Measurements from ENCODE around the gene SLC1A3. TPM values are rescaled to one million over a fixed set of nuclear protein-coding genes. Genes with fewer than 3 reads are reported as not detected.

SLC1A3 gene
- total RNA-seq, 1 experiment from 2014 or later, result 28.9 TPM

DNA sequence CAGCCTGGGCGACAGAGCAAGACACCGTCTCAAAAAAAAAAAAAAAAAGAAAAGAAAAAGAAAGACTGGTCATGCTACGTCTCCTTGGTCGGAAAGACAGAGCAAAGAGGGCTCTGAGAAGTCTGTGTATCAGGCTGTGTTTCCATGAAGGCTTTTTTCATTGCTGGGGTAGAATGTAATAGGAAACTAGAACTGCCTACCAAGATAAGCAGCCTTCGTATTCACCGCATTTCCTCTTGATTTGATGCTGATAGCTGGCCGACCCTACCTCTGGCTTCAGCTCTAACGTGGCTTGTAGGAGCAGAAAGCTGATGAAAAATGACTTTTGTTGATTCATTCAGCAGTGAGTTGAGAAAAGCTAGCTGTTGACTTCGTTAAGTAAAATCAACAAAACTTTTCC lies 17.4 kb downstream of the SLC1A3 start:
- H3K4me3 ChIP-seq (ENCODE audit: low read depth, low read length, poor library complexity, severe bottlenecking), result no peak overlapping the region
- no peak for TF ChIP-seq EZH2 (IDR thresholded peaks at IDR 0.05; ENCODE audit: borderline replicate concordance, low read depth, low read length, poor library complexity, severe bottlenecking)
- TF ChIP-seq, protein P1, sequence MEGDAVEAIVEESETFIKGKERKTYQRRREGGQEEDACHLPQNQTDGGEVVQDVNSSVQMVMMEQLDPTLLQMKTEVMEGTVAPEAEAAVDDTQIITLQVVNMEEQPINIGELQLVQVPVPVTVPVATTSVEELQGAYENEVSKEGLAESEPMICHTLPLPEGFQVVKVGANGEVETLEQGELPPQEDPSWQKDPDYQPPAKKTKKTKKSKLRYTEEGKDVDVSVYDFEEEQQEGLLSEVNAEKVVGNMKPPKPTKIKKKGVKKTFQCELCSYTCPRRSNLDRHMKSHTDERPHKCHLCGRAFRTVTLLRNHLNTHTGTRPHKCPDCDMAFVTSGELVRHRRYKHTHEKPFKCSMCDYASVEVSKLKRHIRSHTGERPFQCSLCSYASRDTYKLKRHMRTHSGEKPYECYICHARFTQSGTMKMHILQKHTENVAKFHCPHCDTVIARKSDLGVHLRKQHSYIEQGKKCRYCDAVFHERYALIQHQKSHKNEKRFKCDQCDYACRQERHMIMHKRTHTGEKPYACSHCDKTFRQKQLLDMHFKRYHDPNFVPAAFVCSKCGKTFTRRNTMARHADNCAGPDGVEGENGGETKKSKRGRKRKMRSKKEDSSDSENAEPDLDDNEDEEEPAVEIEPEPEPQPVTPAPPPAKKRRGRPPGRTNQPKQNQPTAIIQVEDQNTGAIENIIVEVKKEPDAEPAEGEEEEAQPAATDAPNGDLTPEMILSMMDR (conservative IDR thresholded peaks at IDR 0.05; ENCODE audit: low read depth, low read length), result no peak
- ChIA-PET CTCF (no interaction called here), POLR2A (ENCODE audit: low non-redundant PET) (no interaction called here)
- BruUV-seq (replicated peaks), result no TSS peak
- intact Hi-C loops (cut with micrococcal nuclease; ENCODE audit: unreplicated experiment), result no loop called here
- no peak for DNase-seq (ENCODE audit: low spot score)
- no peak overlapping the region for H3K27ac ChIP-seq (ENCODE audit: low read depth, low read length, poor library complexity, severe bottlenecking)
- H3K36me3 ChIP-seq (ENCODE audit: insufficient read depth, low read length, poor library complexity, severe bottlenecking), result no peaks in the 10 kb centered on the region
- no peaks in the 10 kb centered on the region for H3K27me3 ChIP-seq (replicated peaks; ENCODE audit: insufficient read depth, low read depth, low read length, poor library complexity)
- no peaks in the 10 kb centered on the region for H3K9me3 ChIP-seq (ENCODE audit: low read depth, low read length, poor library complexity, severe bottlenecking)
- no peaks in the 10 kb centered on the region for H3K4me1 ChIP-seq (ENCODE audit: insufficient read depth, low read length, poor library complexity, severe bottlenecking)

DNA sequence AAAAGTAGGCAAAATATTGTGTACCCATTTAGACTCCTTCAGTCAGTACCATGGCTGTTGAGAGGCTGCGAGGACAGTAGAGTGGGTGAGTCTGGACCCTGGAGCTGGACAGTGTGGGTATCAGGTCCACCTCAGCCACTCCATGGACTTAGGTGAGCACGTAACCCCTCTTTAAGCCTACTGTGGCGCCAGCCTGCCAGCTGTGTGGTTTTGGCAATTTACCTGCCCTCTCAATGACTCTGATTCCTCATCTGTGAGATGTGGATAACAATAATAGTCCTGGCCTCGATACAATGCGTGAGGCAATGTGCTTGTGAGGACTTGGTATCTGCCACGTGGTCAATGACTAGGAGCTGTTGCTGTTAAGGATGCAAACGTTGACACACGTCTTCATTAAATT lies 17.9 kb downstream of the SLC1A3 start:
- TF ChIP-seq, protein P1 (conservative IDR thresholded peaks at IDR 0.05; ENCODE audit: low read depth, low read length), result no peak
- no peak for TF ChIP-seq EZH2 (IDR thresholded peaks at IDR 0.05; ENCODE audit: borderline replicate concordance, low read depth, low read length, poor library complexity, severe bottlenecking)
- intact Hi-C loops (cut with micrococcal nuclease; ENCODE audit: unreplicated experiment), result no loop called here
- no peak for DNase-seq (ENCODE audit: low spot score)
- H3K4me1 ChIP-seq (ENCODE audit: insufficient read depth, low read length, poor library complexity, severe bottlenecking), result no peaks in the 10 kb centered on the region
- no peak overlapping the region for H3K27ac ChIP-seq (ENCODE audit: low read depth, low read length, poor library complexity, severe bottlenecking)
- ChIA-PET CTCF (no interaction called here), POLR2A (ENCODE audit: low non-redundant PET) (no interaction called here)
- no peaks in the 10 kb centered on the region for H3K36me3 ChIP-seq (ENCODE audit: insufficient read depth, low read length, poor library complexity, severe bottlenecking)
- no TSS peak for BruUV-seq (replicated peaks)
- H3K9me3 ChIP-seq (ENCODE audit: low read depth, low read length, poor library complexity, severe bottlenecking), result no peaks in the 10 kb centered on the region
- H3K27me3 ChIP-seq (replicated peaks; ENCODE audit: insufficient read depth, low read depth, low read length, poor library complexity), result no peaks in the 10 kb centered on the region
- H3K4me3 ChIP-seq (ENCODE audit: low read depth, low read length, poor library complexity, severe bottlenecking), result no peak overlapping the region

DNA sequence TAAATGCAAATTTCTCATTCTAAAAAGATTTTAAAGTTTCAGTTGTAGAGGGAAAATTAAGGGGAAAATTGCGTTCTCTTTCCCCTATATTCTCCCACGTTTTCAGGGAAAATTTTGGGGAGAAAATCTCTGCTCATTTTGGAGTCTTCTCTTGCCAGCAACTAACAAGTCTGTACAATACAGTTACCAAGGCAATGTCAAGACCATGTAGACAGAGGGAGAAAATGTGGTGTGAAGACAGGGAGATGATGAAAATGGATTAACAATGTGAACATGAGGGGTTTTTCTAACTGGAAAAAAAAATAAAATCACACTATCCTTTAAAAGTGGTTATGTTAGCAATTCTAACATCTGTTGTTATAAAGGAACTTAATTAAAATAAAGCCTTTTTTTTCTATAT lies 22.3 kb downstream of the SLC1A3 start:
- Histone ChIP-seq H3K4me1 (ENCODE audit: insufficient read depth, low read length, poor library complexity, severe bottlenecking) (no peaks in the 10 kb centered on the region), H3K9me3 (ENCODE audit: low read depth, low read length, poor library complexity, severe bottlenecking) (no peaks in the 10 kb centered on the region), H3K36me3 (ENCODE audit: insufficient read depth, low read length, poor library complexity, severe bottlenecking) (peaks cover 6% of the 10 kb centered on the region), H3K27ac (ENCODE audit: low read depth, low read length, poor library complexity, severe bottlenecking) (no peak overlapping the region), H3K27me3 (replicated peaks; ENCODE audit: insufficient read depth, low read depth, low read length, poor library complexity) (no peaks in the 10 kb centered on the region), H3K4me3 (ENCODE audit: low read depth, low read length, poor library complexity, severe bottlenecking) (no peak overlapping the region)
- ChIA-PET POLR2A (ENCODE audit: low non-redundant PET) (no interaction called here), CTCF (no interaction called here)
- intact Hi-C loops (cut with micrococcal nuclease; ENCODE audit: unreplicated experiment), result no loop called here
- DNase-seq (ENCODE audit: low spot score), result no peak
- no TSS peak for BruUV-seq (replicated peaks)
- TF ChIP-seq EZH2 (IDR thresholded peaks at IDR 0.05; ENCODE audit: borderline replicate concordance, low read depth, low read length, poor library complexity, severe bottlenecking), result no peak
- TF ChIP-seq, protein P1 (conservative IDR thresholded peaks at IDR 0.05; ENCODE audit: low read depth, low read length), result no peak

Measured in A673 (cell line).